ENCODE measurements around the gene AFF1. TPM values are rescaled to one million over a fixed set of nuclear protein-coding genes. Genes with fewer than 3 reads are reported as not detected.

The AFF1 gene
- total RNA-seq, 1 experiment from 2014 or later, result 37.7 TPM

GRCh38 chr4:87014284-87014782, 79.5 kb downstream of the AFF1 start:
- Mint-ChIP-seq H3K27ac (ENCODE audit: unreplicated experiment) (peak overlapping the region; percentile 69), H3K4me1 (ENCODE audit: low read depth, unreplicated experiment) (peaks cover 25% of the 10 kb centered on the region), H3K27me3 (ENCODE audit: unreplicated experiment) (no peaks in the 10 kb centered on the region), H3K36me3 (ENCODE audit: insufficient read depth, unreplicated experiment) (peaks cover 3% of the 10 kb centered on the region), H3K4me3 (ENCODE audit: low read depth, unreplicated experiment) (no peak overlapping the region), H3K9me3 (ENCODE audit: low read depth, unreplicated experiment) (no peaks in the 10 kb centered on the region)
- DNase-seq, result no peak
- intact Hi-C loops (cut with micrococcal nuclease; ENCODE audit: unreplicated experiment), result loop anchor here (5.0 kb wide), 2 partner anchors 37 to 78 kb away; no protein-coding TSS in a partner anchor
- CTCF ChIA-PET, result no interaction called here
- TF ChIP-seq CTCF (IDR thresholded peaks at IDR 0.05; ENCODE audit: unreplicated experiment), result no peak
- no TSS peak for BruUV-seq (replicated peaks)

- BruUV-seq (replicated peaks), result no TSS peak
- intact Hi-C loops (cut with micrococcal nuclease; ENCODE audit: unreplicated experiment), result no loop called here
- Mint-ChIP-seq H3K4me1 (ENCODE audit: low read depth, unreplicated experiment) (peaks cover 17% of the 10 kb centered on the region), H3K36me3 (ENCODE audit: insufficient read depth, unreplicated experiment) (peaks cover 3% of the 10 kb centered on the region), H3K9me3 (ENCODE audit: low read depth, unreplicated experiment) (no peaks in the 10 kb centered on the region), H3K27ac (ENCODE audit: unreplicated experiment) (peak overlapping the region; percentile 69), H3K4me3 (ENCODE audit: low read depth, unreplicated experiment) (peak overlapping the region; percentile 36), H3K27me3 (ENCODE audit: unreplicated experiment) (no peaks in the 10 kb centered on the region)
- TF ChIP-seq CTCF (IDR thresholded peaks at IDR 0.05; ENCODE audit: unreplicated experiment), result no peak
- DNase-seq, result no peak
- CTCF ChIA-PET, result no interaction called here
These were observed 80.6 kb downstream of the AFF1 start for GRCh38 chr4:87015416-87015815.

DNA sequence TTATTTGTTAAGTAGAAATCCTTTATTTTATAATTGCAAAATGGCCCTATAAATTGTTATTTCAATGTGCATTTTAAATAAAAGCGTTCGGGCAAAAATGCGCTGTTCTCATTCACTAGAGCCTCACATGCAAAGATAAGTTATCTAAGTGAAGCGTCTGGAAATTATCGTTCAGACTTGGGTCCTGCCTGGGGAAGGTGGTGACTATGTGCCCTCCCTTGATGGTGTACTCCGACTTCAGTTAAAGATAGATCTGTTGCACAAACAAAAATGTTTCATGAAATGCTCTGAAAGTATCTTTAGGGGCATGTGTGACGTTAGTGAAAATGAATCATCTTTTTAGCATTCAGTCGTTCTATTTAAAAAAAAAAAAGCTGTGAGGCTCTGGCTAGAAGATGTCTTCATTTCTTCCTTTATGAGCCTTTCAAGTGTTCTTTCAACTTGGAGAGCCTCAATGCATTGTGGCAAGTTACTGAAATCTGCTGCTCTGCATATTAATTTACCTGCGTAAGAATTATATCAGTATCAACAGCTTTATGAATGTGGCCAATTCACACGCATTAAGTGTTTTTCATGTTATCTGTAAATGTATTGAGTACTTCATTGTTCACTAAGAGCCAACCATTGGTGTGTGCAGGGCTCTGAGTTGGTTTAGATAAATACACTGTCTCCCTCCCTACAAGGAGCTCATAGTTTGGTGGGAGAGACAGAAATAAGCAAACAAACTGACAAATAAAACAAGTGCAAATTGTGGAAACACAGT, 83.0 kb downstream of the AFF1 start:
- H3K9me3 Mint-ChIP-seq (ENCODE audit: low read depth, unreplicated experiment), result no peaks in the 10 kb centered on the region
- no peak overlapping the region for H3K4me3 Mint-ChIP-seq (ENCODE audit: low read depth, unreplicated experiment)
- peaks cover 17% of the 10 kb centered on the region for H3K4me1 Mint-ChIP-seq (ENCODE audit: low read depth, unreplicated experiment)
- CTCF ChIA-PET, result interaction anchor here (0.6 kb wide), 1 partner anchor 184 kb away, joined by 3 read pairs; no protein-coding TSS in a partner anchor
- no peak overlapping the region for H3K27ac Mint-ChIP-seq (ENCODE audit: unreplicated experiment)
- H3K27me3 Mint-ChIP-seq (ENCODE audit: unreplicated experiment), result no peaks in the 10 kb centered on the region
- BruUV-seq (replicated peaks), result no TSS peak
- no peaks in the 10 kb centered on the region for H3K36me3 Mint-ChIP-seq (ENCODE audit: insufficient read depth, unreplicated experiment)
- intact Hi-C loops (cut with micrococcal nuclease; ENCODE audit: unreplicated experiment), result no loop called here
- DNase-seq, result no peak
- no peak for TF ChIP-seq CTCF (IDR thresholded peaks at IDR 0.05; ENCODE audit: unreplicated experiment)

DNA sequence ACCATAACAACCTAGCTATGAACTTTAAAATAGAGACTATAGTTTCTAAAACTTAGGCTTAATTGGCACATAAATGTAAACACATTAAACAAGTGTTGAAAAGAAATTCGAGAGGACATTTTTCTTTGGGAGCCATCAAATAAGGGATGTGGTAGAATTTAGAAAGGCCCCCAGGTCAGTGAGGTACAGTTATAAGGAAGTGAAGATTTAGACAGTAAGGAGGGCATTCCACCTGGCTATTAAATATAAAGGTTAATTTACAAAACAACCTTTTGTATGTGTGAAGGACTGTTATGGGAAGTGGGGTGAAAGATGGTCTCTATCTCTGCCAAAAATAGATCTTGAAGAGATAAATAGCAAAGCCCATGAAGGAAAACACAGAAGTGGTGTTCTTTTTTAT, 83.9 kb downstream of the AFF1 start:
- Mint-ChIP-seq H3K4me3 (ENCODE audit: low read depth, unreplicated experiment) (no peak overlapping the region), H3K4me1 (ENCODE audit: low read depth, unreplicated experiment) (peaks cover 22% of the 10 kb centered on the region), H3K27ac (ENCODE audit: unreplicated experiment) (no peak overlapping the region), H3K36me3 (ENCODE audit: insufficient read depth, unreplicated experiment) (no peaks in the 10 kb centered on the region), H3K9me3 (ENCODE audit: low read depth, unreplicated experiment) (no peaks in the 10 kb centered on the region), H3K27me3 (ENCODE audit: unreplicated experiment) (no peaks in the 10 kb centered on the region)
- BruUV-seq (replicated peaks), result no TSS peak
- DNase-seq, result no peak
- CTCF ChIA-PET, result no interaction called here
- intact Hi-C loops (cut with micrococcal nuclease; ENCODE audit: unreplicated experiment), result no loop called here
- TF ChIP-seq CTCF (IDR thresholded peaks at IDR 0.05; ENCODE audit: unreplicated experiment), result no peak
